Fibroblast of villous mesenchyme (primary cell): Measurements from ENCODE around the gene STXBP4. TPM values are rescaled to one million over a fixed set of nuclear protein-coding genes. Genes with fewer than 3 reads are reported as not detected.

Experiments used
- DNase-seq: peaks from one replicate; pipeline ENCODE4 v3.0.0-alpha.2; 2010; ENCODE audit warnings: low read depth
- H3K4me3 ChIP-seq: 2 replicates; pipeline ENCODE4 v1.5.1; 2011; ENCODE audit warnings: low read depth, mild to moderate bottlenecking, low read length
- total RNA-seq: library from RNA; depleted of rRNA; stranded (reverse); fragments of >200 nt; gene quantifications from 2 replicates; pipeline ENCODE4 v1.2.3, GENCODE V29; 2012
- TF ChIP-seq, protein P1 (sequence below): IDR thresholded peaks from 2 replicates; pipeline ENCODE4 v1.5.1; 2012; ENCODE audit warnings: low read depth, mild to moderate bottlenecking, low read length; ENCODE audit not compliant: insufficient read depth

The STXBP4 gene
- total RNA-seq, 1 donor = 16.8 TPM

DNA sequence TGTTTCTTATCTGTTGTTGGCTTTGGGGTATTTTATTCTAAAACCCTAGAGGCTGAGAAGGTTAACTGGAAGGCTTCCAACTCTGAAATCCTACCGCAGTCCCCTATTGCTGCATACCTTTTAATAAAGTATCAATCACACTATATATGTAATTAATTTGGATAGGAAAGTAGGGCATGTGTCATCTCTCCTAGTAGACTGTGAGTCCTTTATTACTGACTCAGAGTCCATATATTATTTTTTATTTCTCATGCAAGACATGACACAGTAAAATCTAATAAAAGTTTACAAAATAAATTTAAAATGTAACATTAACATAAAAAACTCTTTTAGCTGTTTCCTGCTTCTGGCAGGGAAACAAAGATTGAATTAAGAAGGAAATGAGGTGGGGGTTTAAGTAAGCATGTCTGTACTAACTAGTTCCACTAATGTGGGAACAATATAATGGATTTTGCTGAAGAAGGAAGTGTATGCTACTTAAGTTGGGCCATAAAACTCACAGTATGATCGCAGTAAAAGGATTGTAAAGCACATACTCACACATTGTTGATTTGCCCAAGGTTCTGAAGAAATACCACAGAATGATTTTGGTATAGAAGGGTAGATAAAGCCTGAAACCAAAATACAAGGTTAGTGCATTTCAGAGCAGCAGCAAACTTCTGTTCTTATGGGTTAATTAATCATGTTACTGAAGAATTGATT is 198.6 kb downstream of the STXBP4 start:
- DNase-seq = no peak
- TF ChIP-seq, protein P1, sequence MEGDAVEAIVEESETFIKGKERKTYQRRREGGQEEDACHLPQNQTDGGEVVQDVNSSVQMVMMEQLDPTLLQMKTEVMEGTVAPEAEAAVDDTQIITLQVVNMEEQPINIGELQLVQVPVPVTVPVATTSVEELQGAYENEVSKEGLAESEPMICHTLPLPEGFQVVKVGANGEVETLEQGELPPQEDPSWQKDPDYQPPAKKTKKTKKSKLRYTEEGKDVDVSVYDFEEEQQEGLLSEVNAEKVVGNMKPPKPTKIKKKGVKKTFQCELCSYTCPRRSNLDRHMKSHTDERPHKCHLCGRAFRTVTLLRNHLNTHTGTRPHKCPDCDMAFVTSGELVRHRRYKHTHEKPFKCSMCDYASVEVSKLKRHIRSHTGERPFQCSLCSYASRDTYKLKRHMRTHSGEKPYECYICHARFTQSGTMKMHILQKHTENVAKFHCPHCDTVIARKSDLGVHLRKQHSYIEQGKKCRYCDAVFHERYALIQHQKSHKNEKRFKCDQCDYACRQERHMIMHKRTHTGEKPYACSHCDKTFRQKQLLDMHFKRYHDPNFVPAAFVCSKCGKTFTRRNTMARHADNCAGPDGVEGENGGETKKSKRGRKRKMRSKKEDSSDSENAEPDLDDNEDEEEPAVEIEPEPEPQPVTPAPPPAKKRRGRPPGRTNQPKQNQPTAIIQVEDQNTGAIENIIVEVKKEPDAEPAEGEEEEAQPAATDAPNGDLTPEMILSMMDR = no peak
- no peak overlapping the region for H3K4me3 ChIP-seq

DNA sequence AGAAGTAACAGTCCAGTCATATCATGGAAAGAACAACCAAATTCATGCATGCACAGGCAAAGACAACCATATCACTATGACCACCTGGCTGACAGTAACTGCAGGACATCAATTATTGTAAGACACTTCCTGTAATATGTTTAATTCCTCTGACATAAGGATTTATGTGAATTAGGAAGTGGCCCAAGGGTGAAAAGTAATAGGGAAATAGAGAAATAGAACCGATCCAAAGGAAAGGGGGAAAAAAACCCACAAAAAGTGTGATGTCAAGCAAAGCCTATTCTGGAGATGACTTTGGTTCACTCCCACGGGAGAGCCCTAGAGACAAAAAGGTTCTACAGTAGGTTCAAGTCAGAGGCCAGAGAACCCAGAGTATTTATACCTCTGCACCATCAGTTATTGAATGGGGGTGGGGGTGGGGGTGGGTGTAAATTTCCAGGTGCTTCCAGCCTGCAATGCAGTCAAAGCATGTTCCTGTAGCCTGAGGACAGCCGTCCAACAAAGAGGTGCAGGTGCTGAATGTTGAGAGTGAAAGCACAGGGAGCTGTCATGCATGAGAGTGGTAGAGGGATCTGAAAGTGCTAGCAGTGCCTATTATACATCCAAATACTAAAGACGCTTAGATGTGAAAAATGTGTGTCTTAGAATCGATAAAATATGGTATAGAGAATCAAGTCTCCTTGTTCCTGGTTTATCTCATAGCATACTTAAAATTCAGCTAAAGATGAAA is 200.6 kb downstream of the STXBP4 start:
- TF ChIP-seq, protein P1 = no peak
- no peak for DNase-seq
- H3K4me3 ChIP-seq = no peak overlapping the region

DNA sequence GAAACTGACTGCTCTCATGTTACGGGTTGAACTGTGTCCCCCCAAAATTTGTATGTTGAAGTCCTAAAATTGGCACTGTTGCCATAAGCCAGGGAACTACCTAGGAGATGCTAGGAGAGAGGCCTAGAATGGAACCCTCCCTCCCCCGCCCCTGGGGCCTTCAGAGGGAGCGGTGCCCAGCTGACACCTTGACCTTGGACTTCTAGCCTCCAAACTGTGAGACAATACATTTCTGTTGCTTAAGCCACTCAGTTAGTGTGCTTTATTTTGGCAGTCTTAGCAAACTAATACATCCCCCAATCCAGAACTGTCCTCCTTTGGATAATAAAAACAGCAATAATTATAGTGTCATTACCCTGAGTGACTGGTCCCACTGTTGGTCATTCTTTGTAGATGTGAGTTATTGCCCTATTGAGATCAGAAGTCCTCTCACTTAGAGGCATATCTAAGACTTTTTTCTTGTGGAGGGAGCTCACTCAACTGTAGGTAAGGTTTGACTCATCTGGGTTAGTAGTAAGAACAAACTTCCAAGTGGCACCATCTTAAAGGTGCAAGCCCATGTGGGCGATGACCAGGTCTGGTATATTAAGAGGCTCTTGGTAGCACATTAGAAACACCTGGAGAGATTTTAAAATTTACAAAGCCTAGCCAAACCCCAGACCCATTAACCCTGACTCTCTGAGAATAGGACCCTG is 203.2 kb downstream of the STXBP4 start:
- TF ChIP-seq, protein P1 = no peak
- DNase-seq = no peak
- H3K4me3 ChIP-seq = no peak overlapping the region

DNA sequence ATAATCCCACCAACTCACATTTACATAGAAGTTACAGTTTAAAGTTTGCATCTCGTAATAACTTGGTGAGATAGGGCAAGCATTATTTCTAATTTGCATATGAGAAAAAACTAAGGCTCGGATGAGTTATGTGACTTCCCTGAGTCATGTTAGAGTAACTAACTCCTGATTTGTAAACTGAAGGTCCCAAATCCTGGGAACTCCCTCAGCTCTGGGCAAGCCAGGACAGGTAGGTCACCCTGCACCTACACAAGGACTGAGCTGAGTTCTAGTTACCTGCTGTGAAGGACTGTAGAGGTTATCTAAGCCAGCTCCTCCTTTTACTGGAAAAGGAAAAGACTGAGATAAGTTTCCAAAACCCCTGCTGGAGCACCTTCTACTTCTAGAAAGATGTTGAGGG is 204.0 kb downstream of the STXBP4 start:
- DNase-seq = no peak
- TF ChIP-seq, protein P1 = no peak
- no peak overlapping the region for H3K4me3 ChIP-seq

DNA sequence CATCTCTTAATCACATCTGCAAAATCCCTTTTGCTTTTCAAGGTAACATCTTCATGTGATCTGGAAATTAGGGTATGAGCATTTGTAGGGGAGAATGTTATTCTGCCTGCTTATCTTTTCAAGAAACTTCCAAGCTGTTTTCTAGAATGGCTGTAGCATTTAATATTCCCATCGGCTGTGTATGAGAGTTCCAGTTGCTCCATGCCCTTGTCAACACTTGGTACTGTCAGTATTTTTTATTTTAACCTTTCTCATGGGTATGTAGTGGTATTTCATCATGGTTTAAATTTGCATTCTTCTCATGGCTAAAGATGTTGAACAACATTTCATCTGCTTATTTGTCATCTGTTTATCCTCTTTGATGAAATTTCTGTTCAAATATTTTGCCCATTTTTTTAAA is 205.6 kb downstream of the STXBP4 start:
- DNase-seq = no peak
- H3K4me3 ChIP-seq = no peak overlapping the region
- TF ChIP-seq, protein P1 = no peak

DNA sequence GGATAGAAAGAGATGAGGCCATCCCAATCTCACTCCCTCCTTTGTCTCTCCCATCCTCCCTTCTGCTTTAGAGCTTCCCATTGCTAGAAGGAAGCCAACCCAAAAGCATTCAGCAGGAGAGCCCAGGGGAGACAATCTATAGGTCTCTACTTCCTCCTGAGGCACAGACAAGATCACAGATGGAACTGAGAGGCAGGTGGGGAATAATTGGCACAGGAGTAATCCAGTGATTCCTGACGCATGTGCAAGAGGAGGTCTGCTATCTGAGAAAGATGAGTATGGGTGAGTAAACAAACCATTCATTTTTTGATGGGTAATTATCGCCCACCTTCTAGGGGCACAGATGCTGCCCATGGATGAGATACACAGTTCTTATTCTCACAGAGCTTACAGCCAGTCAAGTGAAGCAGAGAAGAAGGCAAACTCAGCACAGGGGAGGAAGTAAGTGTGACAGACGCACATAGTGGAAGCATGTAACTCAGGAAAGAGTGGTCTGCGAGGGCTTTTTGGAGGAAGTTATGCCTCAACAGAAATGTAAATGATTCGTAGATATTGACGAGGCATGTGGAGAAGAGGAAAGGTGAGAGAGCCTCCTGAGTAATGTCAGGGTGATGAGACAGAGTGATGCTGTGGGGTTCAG is 207.3 kb downstream of the STXBP4 start:
- H3K4me3 ChIP-seq = no peak overlapping the region
- no peak for DNase-seq
- TF ChIP-seq, protein P1 = no peak
